ENCODE measurements around the gene ITPK1.

- TF ChIP-seq POLR2A (IDR thresholded peaks at IDR 0.05) (no peak), POLR2AphosphoS5 (IDR thresholded peaks at IDR 0.05) (no peak)
These were observed 168.7 kb downstream of the ITPK1 start for GRCh38 chr14:92946847-92947545.

All from prostate gland (tissue), 1 donor.